Measurements from ENCODE around the gene CCDC97. TPM values are rescaled to one million over a fixed set of nuclear protein-coding genes. Genes with fewer than 3 reads are reported as not detected.

Gene CCDC97
- total RNA-seq, 2 donors from 2014 or later: 24.7 to 43.1 TPM

DNA sequence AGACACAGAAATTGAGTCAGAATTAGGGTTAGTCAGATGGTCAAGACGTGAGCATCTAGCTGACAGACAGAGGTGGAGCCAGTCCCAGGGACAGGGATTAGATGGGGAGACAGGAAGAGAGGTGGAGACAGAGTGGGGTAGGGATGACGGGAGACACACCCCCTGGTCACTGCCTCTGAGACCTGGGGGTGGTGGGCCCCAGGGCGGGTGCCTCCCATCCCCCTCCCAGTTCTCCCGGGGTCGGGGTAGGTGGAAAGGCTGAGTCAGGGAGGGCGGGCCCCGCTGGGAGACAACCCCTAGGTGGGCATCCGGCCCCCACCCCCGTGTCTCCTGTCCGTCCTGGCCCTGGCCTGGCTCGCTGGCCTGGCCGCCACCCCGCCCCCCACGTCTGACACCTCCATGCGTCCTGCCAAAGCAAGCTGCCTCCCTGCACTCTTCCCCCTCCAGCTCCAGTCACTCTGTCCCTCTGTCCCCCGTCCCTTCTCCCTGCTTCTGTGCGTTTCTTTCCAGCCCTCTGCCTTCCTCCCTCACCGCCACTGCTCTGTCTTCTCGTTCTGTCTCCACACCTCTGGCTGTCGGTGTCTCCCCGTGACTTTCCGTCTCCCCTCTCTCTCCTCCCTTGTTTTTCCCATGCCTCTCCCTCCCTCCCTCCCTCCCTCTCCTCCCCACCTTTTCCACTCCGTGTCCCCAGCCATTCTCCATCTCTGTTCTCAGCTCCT, 15.1 kb downstream of the CCDC97 start:
- DNase-seq (ENCODE audit: low spot score in 2 of 2) (no peak), ATAC-seq (no peak)
- Mint-ChIP-seq H3K9me3 (no peaks in the 10 kb centered on the region), H3K27ac (peak overlapping the region; percentile 95 to 96), H3K36me3 (peaks cover 0 to 26% of the 10 kb centered on the region in 2 donors)

DNA sequence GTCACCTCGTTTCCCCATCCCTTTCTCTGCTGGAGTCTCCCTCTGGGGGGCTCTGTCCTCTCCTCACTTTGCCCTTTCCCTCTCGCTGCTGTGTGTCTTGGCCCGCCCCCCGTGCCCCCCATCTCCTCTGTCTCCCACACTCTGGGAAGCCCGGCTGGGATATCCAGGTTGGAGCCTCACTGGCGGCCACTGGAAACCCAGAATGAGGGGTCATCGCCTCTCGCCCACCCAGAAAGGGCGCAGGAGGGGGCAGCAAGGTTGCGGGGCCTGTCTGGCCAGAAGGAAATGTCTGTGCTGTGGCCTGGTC, 15.6 kb downstream of the CCDC97 start:
- Mint-ChIP-seq H3K27ac (peak overlapping the region in 1 of 2 donors; percentile 96), H3K9me3 (no peaks in the 10 kb centered on the region)
- ATAC-seq: no peak

GRCh38 chr19:41325947-41326706, 16.2 kb downstream of the CCDC97 start:
- peak overlapping the region; percentile 96 to 97 for H3K27ac Mint-ChIP-seq
- H3K9me3 Mint-ChIP-seq: no peaks in the 10 kb centered on the region
- peaks cover 5 to 32% of the 10 kb centered on the region in 2 donors for H3K36me3 Mint-ChIP-seq
- DNase-seq (ENCODE audit: low spot score in 2 of 2) (no peak), ATAC-seq (no peak)

More for the DNA sequence above, 15.6 kb downstream of the CCDC97 start:
- peaks cover 4 to 31% of the 10 kb centered on the region in 2 donors for H3K36me3 Mint-ChIP-seq
- no peak for DNase-seq (ENCODE audit: low spot score in 2 of 2)

GRCh38 chr19:41327076-41327575, 17.2 kb downstream of the CCDC97 start:
- no peak for ATAC-seq
- Mint-ChIP-seq H3K36me3 (peaks cover 10 to 32% of the 10 kb centered on the region in 2 donors), H3K9me3 (no peaks in the 10 kb centered on the region), H3K27ac (peak overlapping the region; percentile 96 to 97)
- no peak for DNase-seq (ENCODE audit: low spot score in 2 of 2)

DNA sequence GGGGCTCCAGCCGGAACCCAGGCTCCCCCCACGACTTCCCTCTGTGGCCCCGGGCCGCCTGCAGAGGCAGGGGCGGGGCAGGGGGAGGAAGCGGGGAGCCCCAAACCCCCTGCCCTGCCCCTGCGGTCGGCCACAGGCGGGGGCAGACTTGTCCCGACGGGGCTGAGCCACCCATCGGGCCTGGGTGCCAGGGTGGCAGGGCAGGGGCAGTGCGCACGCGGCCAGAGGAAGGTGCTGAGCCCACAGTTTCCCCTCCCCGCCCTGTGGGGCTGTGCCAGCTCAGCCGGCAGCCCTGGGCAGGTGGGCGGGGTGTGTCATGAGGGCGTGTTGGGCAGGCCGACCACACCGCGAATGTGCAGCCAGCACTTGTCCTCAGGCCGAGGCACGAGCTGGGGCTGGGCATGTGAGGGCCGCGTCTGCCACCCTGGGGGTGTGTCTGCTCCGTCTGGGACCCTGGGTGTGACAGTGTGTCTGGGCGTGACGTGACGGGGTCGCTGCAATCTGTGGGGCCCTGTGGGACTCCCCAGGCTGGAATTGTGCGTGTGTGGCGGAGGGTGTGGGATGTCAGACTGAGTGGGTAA, 17.7 kb downstream of the CCDC97 start:
- Mint-ChIP-seq H3K27ac (peak overlapping the region; percentile 96), H3K9me3 (no peaks in the 10 kb centered on the region), H3K36me3 (peaks cover 10 to 32% of the 10 kb centered on the region in 2 donors)
- peak; percentile 79 to 95 for DNase-seq (ENCODE audit: low spot score in 2 of 2)
- peak; percentile 79 for ATAC-seq

GRCh38 chr19:41328157-41328841, 18.3 kb downstream of the CCDC97 start:
- ATAC-seq (peak; percentile 72 to 74), DNase-seq (ENCODE audit: low spot score in 2 of 2) (peak; percentile 44 to 83)
- Mint-ChIP-seq H3K36me3 (peaks cover 10 to 32% of the 10 kb centered on the region in 2 donors), H3K27ac (peak overlapping the region; percentile 96), H3K9me3 (no peaks in the 10 kb centered on the region)

GRCh38 chr19:41328842-41329225, 18.9 kb downstream of the CCDC97 start:
- peaks cover 10 to 32% of the 10 kb centered on the region in 2 donors for H3K36me3 Mint-ChIP-seq
- peak overlapping the region; percentile 96 for H3K27ac Mint-ChIP-seq
- ATAC-seq (no peak), DNase-seq (ENCODE audit: low spot score in 2 of 2) (no peak)
- H3K9me3 Mint-ChIP-seq: no peaks in the 10 kb centered on the region

DNA sequence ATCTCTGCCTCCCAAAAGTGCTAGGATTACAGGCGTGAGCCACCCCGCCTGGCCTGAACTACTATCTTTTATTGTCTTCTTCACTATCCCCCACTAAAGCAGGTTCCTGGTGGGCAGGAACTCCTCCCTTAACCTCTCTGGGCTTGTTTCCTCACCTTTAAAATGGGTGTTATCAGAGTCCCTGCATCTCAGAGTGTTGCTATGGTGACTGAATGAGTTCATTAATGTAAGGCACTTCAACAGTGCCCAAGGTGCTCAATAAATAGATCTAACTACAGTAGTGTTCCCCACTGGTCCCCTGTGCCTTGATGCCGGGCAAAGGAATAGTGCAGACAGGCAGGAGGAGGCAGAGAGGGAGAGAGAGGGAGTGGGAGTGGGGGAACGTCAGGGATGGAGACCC, 20.5 kb downstream of the CCDC97 start:
- H3K9me3 Mint-ChIP-seq: no peaks in the 10 kb centered on the region
- DNase-seq (ENCODE audit: low spot score in 2 of 2) (no peak), ATAC-seq (no peak)
- peak overlapping the region in 1 of 2 donors; percentile 51 for H3K27ac Mint-ChIP-seq
- peaks cover 10 to 32% of the 10 kb centered on the region in 2 donors for H3K36me3 Mint-ChIP-seq

DNA sequence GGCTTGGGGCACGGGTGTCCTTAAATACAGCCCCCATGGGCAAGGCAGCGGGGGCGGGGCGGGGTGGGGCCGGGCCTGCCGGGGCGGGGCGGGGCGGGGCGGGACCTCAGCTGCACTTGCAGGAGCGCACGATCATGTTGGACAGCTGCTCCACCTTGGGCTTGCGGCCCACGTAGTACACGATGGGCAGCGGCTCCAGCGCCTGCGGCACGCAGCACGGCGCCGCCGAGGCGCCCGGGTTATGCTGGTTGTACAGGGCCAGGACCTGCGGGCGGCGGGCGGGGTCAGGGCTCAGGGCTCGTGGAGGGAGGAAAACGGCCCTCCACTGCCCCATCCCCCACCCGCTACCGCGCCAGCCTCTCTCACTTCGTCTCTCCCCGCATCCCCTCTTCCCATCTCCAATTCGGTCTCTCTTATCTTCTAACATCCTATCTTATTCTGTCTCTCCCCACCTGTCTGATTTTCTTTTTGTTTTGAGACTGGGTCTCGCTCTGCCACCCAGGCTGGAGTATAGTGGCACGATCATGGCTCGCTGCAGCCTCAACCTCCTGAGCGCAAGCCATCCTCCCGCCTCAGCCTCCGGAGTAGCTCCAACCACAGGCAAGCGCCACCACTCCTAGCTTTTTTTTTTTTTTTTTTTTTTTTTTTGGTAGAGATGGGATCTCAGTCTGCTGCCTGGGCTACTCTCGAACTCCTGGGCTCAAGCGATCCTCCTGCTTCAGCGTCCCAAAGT, 21.1 kb downstream of the CCDC97 start:
- no peak for ATAC-seq
- peak overlapping the region; percentile 8 to 37 for H3K27ac Mint-ChIP-seq
- no peak for DNase-seq (ENCODE audit: low spot score in 2 of 2)
- no peaks in the 10 kb centered on the region for H3K9me3 Mint-ChIP-seq
- peaks cover 10 to 31% of the 10 kb centered on the region in 2 donors for H3K36me3 Mint-ChIP-seq

- H3K27ac Mint-ChIP-seq: peak overlapping the region in 1 of 2 donors; percentile 37
Measured at GRCh38 chr19:41332000-41332399, 22.0 kb downstream of the CCDC97 start.

DNA sequence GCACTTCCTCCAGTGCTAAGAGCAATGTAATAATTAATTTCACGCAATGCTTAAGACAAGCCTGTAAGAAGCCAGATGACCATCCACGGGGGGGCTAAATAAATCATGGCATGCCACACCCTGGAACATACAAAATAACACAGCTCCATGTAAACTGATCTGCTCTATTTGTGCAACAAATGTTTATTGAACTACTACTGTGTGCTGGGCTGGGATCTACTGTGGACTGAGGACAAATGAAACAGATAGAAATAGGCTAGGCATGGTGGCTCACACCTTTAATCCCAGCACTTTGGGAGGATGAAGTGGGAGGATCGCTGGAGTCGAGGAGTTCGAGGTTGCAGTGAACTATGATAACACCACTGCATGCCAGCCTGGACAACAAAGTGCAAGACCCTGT, 22.5 kb downstream of the CCDC97 start:
- no peak overlapping the region for H3K27ac Mint-ChIP-seq
- peaks cover 10 to 21% of the 10 kb centered on the region in 2 donors for H3K36me3 Mint-ChIP-seq
- no peak for ATAC-seq
- H3K9me3 Mint-ChIP-seq: no peaks in the 10 kb centered on the region
- DNase-seq (ENCODE audit: low spot score in 2 of 2): no peak

More at GRCh38 chr19:41332000-41332399, 22.0 kb downstream of the CCDC97 start:
- Mint-ChIP-seq H3K36me3 (peaks cover 10 to 22% of the 10 kb centered on the region in 2 donors), H3K9me3 (no peaks in the 10 kb centered on the region)
- DNase-seq (ENCODE audit: low spot score in 2 of 2) (no peak), ATAC-seq (no peak)

GRCh38 chr19:41334793-41335192, 24.8 kb downstream of the CCDC97 start:
- H3K27ac Mint-ChIP-seq: peak overlapping the region; percentile 56 to 84
- no peaks in the 10 kb centered on the region for H3K9me3 Mint-ChIP-seq
- H3K36me3 Mint-ChIP-seq: peaks cover 10 to 12% of the 10 kb centered on the region in 2 donors
- ATAC-seq (no peak), DNase-seq (ENCODE audit: low spot score in 2 of 2) (no peak)

- DNase-seq (ENCODE audit: low spot score in 2 of 2) (no peak), ATAC-seq (peak in 1 of 2 donors; percentile 45)
- Mint-ChIP-seq H3K9me3 (no peaks in the 10 kb centered on the region), H3K36me3 (peaks cover 8 to 9% of the 10 kb centered on the region in 2 donors), H3K27ac (peak overlapping the region in 1 of 2 donors; percentile 23)
Measured at GRCh38 chr19:41335467-41335866, 25.5 kb downstream of the CCDC97 start.

- DNase-seq (ENCODE audit: low spot score in 2 of 2) (no peak), ATAC-seq (no peak)
- H3K36me3 Mint-ChIP-seq: peaks cover 4 to 7% of the 10 kb centered on the region in 2 donors
- H3K9me3 Mint-ChIP-seq: no peaks in the 10 kb centered on the region
- no peak overlapping the region for H3K27ac Mint-ChIP-seq
Measured at GRCh38 chr19:41339936-41340335, 30.0 kb downstream of the CCDC97 start.

DNA sequence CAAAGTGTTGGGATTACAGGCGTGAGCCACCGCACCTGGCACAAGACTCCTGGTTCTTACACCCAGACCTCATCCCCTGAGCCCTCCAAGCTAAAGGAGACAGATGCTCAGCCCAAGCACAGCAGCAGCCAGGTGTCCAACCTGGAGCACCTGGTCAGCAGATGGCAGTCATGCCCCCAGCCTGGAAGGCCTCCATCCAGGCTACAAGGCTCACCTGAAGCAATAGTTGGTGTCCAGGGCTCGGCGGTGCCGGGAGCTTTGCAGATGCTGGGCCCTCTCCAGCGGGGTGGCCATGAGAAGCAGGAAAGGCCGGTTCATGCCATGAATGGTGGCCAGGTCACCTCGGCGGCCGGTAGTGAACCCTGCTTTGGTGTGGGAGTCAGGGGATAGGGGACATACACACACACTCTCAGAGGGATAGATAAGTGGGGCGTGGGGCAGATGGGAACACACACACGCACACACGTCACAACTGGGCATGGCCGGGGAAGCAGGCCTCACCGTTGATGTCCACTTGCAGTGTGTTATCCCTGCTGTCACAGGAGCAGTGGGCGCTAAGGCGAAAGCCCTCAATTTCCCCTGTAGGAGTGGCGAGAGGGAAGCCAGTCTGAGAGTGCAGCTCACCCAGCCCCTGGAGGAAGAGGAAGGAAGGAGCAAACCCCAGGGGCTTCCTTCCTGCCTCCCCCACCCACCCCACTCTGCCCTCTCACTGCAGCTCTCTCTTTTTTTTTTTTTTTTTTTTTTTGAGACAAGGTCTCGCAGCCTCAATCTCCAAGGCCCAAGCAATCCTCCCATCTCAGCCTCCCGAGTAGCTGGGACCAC, 31.9 kb downstream of the CCDC97 start:
- no peak for DNase-seq (ENCODE audit: low spot score in 2 of 2)
- Mint-ChIP-seq H3K36me3 (peaks cover 4 to 7% of the 10 kb centered on the region in 2 donors), H3K9me3 (no peaks in the 10 kb centered on the region), H3K27ac (no peak overlapping the region)
- no peak for ATAC-seq

All from activated naive CD4-positive, alpha-beta T cell treated with anti-CD3 and anti-CD28 coated beads, Interleukin-2, amount 50 U/mL, for 72 hours (primary cell).